ENCODE measurements around the gene NLGN3. TPM values are rescaled to one million over a fixed set of nuclear protein-coding genes. Genes with fewer than 3 reads are reported as not detected.

NLGN3 gene
- polyA plus RNA-seq, 1 experiment, result 0.27 TPM

GRCh38 chrX:71118032-71118984, 26.3 kb upstream of the NLGN3 start, which contains the start of gene MED12:
TSS of gene MED12 (plus strand) at chrX:71118596. CDS start at chrX:71118755, 159 bp downstream.
- ChIA-PET CTCF (interaction anchor here (0.6 to 2.3 kb wide), 6 partner anchors 9 to 181 kb away, joined by 3 to 8 read pairs (median 4); partner anchors contain the start of gene CXorf65), POLR2A (interaction anchor here (1.4 kb wide), 1 partner anchor 12 kb away, joined by 4 read pairs; the partner anchor contains the start of gene CXorf65)
- peak; percentile 35 for DNase-seq (ENCODE audit: low read depth)
- Histone ChIP-seq H3K36me3 (ENCODE audit: control insufficient read depth, insufficient read depth, low read length) (peaks cover 11% of the 10 kb centered on the region), H3K4me3 (ENCODE audit: low read depth, low read length) (peak within 1 kb of the TSS; percentile 69), H3K27me3 (ENCODE audit: control insufficient read depth, insufficient read depth, low read length) (no peaks in the 10 kb centered on the region)
- no peak for TF ChIP-seq CTCF (IDR thresholded peaks at IDR 0.05; ENCODE audit: insufficient read depth, low read depth, low read length)

GRCh38 chrX:71118985-71119535, 25.6 kb upstream of the NLGN3 start:
- peaks cover 11% of the 10 kb centered on the region for H3K36me3 ChIP-seq (ENCODE audit: control insufficient read depth, insufficient read depth, low read length)
- no peak for TF ChIP-seq CTCF (IDR thresholded peaks at IDR 0.05; ENCODE audit: insufficient read depth, low read depth, low read length)
- H3K4me3 ChIP-seq (ENCODE audit: low read depth, low read length), result peak overlapping the region; percentile 69
- H3K27me3 ChIP-seq (ENCODE audit: control insufficient read depth, insufficient read depth, low read length), result no peaks in the 10 kb centered on the region
- ChIA-PET CTCF (interaction anchor here (0.9 to 2.3 kb wide), 3 partner anchors 11 to 22 kb away, joined by 3 to 8 read pairs (median 3); partner anchors contain the start of gene CXorf65), POLR2A (interaction anchor here (1.4 kb wide), 1 partner anchor 13 kb away, joined by 4 read pairs; the partner anchor contains the start of gene CXorf65)
- no peak for DNase-seq (ENCODE audit: low read depth)

- TF ChIP-seq CTCF (IDR thresholded peaks at IDR 0.05; ENCODE audit: insufficient read depth, low read depth, low read length), result no peak
- no peak for DNase-seq (ENCODE audit: low read depth)
- peaks cover 30% of the 10 kb centered on the region for H3K36me3 ChIP-seq (ENCODE audit: control insufficient read depth, insufficient read depth, low read length)
- H3K4me3 ChIP-seq (ENCODE audit: low read depth, low read length), result no peak overlapping the region
- POLR2A ChIA-PET, result no interaction called here
- CTCF ChIA-PET, result interaction anchor here (0.6 to 3.9 kb wide), 7 partner anchors 8 to 130 kb away, joined by 3 to 19 read pairs (median 6); partner anchors contain the start of gene MED12
- no peaks in the 10 kb centered on the region for H3K27me3 ChIP-seq (ENCODE audit: control insufficient read depth, insufficient read depth, low read length)
Measured at GRCh38 chrX:71128166-71128833, 16.3 kb upstream of the NLGN3 start.

GRCh38 chrX:71128915-71129765, 15.5 kb upstream of the NLGN3 start:
- peak; percentile 82 for TF ChIP-seq CTCF (IDR thresholded peaks at IDR 0.05; ENCODE audit: insufficient read depth, low read depth, low read length)
- H3K27me3 ChIP-seq (ENCODE audit: control insufficient read depth, insufficient read depth, low read length), result no peaks in the 10 kb centered on the region
- peaks cover 32% of the 10 kb centered on the region for H3K36me3 ChIP-seq (ENCODE audit: control insufficient read depth, insufficient read depth, low read length)
- ChIA-PET CTCF (interaction anchor here (0.6 to 3.9 kb wide), 8 partner anchors 9 to 133 kb away, joined by 3 to 19 read pairs (median 6); partner anchors contain the start of gene MED12), POLR2A (no interaction called here)
- no peak for DNase-seq (ENCODE audit: low read depth)
- H3K4me3 ChIP-seq (ENCODE audit: low read depth, low read length), result no peak overlapping the region
